GM12891 (cell line): ENCODE data around the gene FBP2.

Experiments used
- POLR2A ChIP-seq: IDR thresholded peaks from 2 replicates; pipeline ENCODE4 v1.6.1; 2011; ENCODE audit warnings: low read depth, low read length, control low read depth
- POLR2AphosphoS5 ChIP-seq: IDR thresholded peaks from 2 replicates; pipeline ENCODE4 v1.6.1; 2011; ENCODE audit warnings: low read depth, low read length, control low read depth
- SPI1 ChIP-seq: IDR thresholded peaks from 2 replicates; pipeline ENCODE4 v1.6.1; 2011; ENCODE audit warnings: low read depth, low read length, control low read depth

- TF ChIP-seq POLR2AphosphoS5 (no peak), POLR2A (no peak), SPI1 (0 out of 2 replicates have a peak, but pooled peaks have one; percentile 12)
Measured at GRCh38 chr9:94607423-94607691, 13.7 kb upstream of the FBP2 start.
